ENCODE results near the gene MAPK10.

GRCh38 chr4:86359944-86360478 is at the start of gene MAPK10:
- TF ChIP-seq CTCF (conservative IDR thresholded peaks at IDR 0.05 in 1 of 2, IDR thresholded peaks at IDR 0.05 in 1 of 2; ENCODE audit: low read depth in 1 of 2, low read length in 2 of 2) (no peak), EZH2 (IDR thresholded peaks at IDR 0.05; ENCODE audit: low read length, missing control alignments) (no peak)

Data from fibroblast of lung (primary cell).